WERI-Rb-1 (cell line): ENCODE measurements around the gene C2orf92.

Source experiments
- DNase-seq: peaks from one replicate; pipeline ENCODE4 v3.0.0-alpha.2; 2020
- H3K27ac ChIP-seq: fragments of 250-450 bp; sonication (Bioruptor Pico); 2 replicates; pipeline ENCODE4 v1.5.1; 2020; ENCODE audit warnings: mild to moderate bottlenecking, moderate library complexity
- H3K27me3 ChIP-seq: fragments of 250-450 bp; sonication (Bioruptor Pico); 2 replicates; pipeline ENCODE4 v1.5.1; 2021; ENCODE audit warnings: mild to moderate bottlenecking, low read depth, moderate library complexity; ENCODE audit not compliant: insufficient read depth, severe bottlenecking
- H3K36me3 ChIP-seq: fragments of 250-450 bp; sonication (Bioruptor Pico); 2 replicates; pipeline ENCODE4 v1.5.1; 2020; ENCODE audit warnings: mild to moderate bottlenecking, moderate library complexity
- H3K4me3 ChIP-seq: 2 replicates; pipeline ENCODE4 v1.5.1; 2011; ENCODE audit warnings: low read depth, mild to moderate bottlenecking, control low read depth, low read length
- H3K9me3 ChIP-seq: fragments of 250-450 bp; sonication (Bioruptor Pico); 2 replicates; pipeline ENCODE4 v1.5.1; 2021; ENCODE audit warnings: mild to moderate bottlenecking, moderate library complexity; ENCODE audit not compliant: severe bottlenecking
- CTCF ChIP-seq: IDR thresholded peaks from 2 replicates; pipeline ENCODE4 v1.5.1; 2011; ENCODE audit warnings: low read depth, mild to moderate bottlenecking, control low read depth, inconsistent platforms, low read length

Gene C2orf92

DNA sequence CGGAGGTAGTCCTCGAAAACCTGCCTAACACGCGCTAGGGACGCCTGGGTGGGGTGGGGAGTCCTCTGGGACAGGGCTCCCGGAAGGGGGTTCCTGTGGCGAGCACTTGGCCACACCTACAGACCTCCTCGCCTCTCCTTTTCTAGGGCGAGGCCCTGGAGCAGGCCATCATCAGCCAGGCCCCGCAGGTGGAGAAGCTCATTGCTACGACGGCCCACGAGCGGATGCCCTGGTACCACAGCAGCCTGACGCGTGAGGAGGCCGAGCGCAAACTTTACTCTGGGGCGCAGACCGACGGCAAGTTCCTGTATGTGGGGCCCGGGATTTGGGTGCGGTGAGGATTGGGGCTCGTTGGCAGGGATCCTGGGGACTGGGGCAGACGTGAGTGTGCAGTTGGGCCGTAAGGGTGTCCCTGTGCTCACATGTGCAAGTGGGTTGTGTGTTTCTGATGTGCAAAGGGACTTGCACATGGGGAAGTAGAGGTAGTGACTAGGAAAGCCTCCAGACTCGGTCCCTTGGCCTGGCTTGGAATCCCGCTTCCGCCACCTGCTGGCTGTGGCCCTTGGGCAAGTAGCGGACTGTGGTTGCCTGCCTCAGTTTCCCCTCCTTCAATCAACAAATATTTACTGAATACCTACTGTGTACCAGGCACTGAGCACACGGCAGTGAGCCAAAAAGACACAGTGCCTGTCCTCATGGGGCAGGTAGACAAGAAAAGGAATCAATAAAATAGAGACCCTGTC lies 55.6 kb downstream of the C2orf92 start:
- H3K27me3 ChIP-seq, result no peaks in the 10 kb centered on the region
- H3K27ac ChIP-seq, result peak overlapping the region; percentile 83
- H3K9me3 ChIP-seq, result peaks cover 4% of the 10 kb centered on the region
- no peak overlapping the region for H3K4me3 ChIP-seq
- H3K36me3 ChIP-seq, result no peaks in the 10 kb centered on the region
- DNase-seq, result no peak
- TF ChIP-seq CTCF, result peak; percentile 35; the same call in 1 of the 2 replicates

- peak overlapping the region; percentile 18; the same call in 1 of the 2 replicates for H3K4me3 ChIP-seq
- TF ChIP-seq CTCF, result no peak
- H3K9me3 ChIP-seq, result peaks cover 10% of the 10 kb centered on the region
- H3K27ac ChIP-seq, result peak overlapping the region; percentile 83
- no peaks in the 10 kb centered on the region for H3K27me3 ChIP-seq
- DNase-seq, result peak; percentile 70
- H3K36me3 ChIP-seq, result no peaks in the 10 kb centered on the region
Measured at GRCh38 chr2:97726261-97727064, 57.0 kb downstream of the C2orf92 start.

DNA sequence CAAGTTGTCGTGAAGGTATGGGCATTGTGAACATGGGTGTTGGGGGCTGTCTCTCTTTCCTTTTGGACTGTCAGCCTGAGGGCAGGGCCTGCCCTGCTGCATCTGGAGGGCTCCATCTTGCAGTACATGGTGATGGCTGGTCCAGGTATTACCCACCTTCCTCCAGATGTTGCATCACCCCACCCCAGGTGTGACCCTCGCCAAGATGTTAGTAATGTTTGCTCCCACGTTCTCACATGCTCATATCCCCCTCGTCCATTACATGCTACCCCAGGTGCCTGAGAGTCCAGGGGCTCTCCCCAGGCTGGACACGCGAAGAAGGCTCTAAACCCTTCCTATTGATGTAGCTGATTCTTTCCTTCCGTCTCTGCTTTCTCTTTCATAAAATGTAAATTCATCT lies 57.8 kb downstream of the C2orf92 start:
- DNase-seq, result no peak
- H3K27ac ChIP-seq, result peak overlapping the region; percentile 83
- no peak overlapping the region for H3K4me3 ChIP-seq
- no peak for TF ChIP-seq CTCF
- H3K9me3 ChIP-seq, result peaks cover 10% of the 10 kb centered on the region
- H3K27me3 ChIP-seq, result no peaks in the 10 kb centered on the region
- no peaks in the 10 kb centered on the region for H3K36me3 ChIP-seq

GRCh38 chr2:97728091-97728731 lies 58.7 kb downstream of the C2orf92 start:
- Histone ChIP-seq H3K27ac (peak overlapping the region; percentile 83), H3K4me3 (peak overlapping the region; percentile 11; the same call in 1 of the 2 replicates), H3K27me3 (no peaks in the 10 kb centered on the region), H3K36me3 (no peaks in the 10 kb centered on the region), H3K9me3 (peaks cover 10% of the 10 kb centered on the region)
- peak; percentile 84 for DNase-seq
- TF ChIP-seq CTCF, result no peak

GRCh38 chr2:97730245-97730644 lies 60.7 kb downstream of the C2orf92 start:
- DNase-seq, result no peak
- no peak for TF ChIP-seq CTCF
- Histone ChIP-seq H3K36me3 (no peaks in the 10 kb centered on the region), H3K9me3 (peaks cover 10% of the 10 kb centered on the region), H3K4me3 (no peak overlapping the region), H3K27ac (no peak overlapping the region), H3K27me3 (no peaks in the 10 kb centered on the region)
